HepG2 (cell line): Measurements from ENCODE around the gene RFC1. TPM values are rescaled to one million over a fixed set of nuclear protein-coding genes. Genes with fewer than 3 reads are reported as not detected.

Source experiments
- ATF2 ChIP-seq: sonication (generic); formaldehyde crosslinking; IDR thresholded peaks from 2 replicates; pipeline ENCODE4 v1.4.0; 2020; ENCODE audit warnings: missing genetic modification reagents
- CREB1 ChIP-seq, 2 experiments: fragments of 450-650 bp in 1 of 2; IDR thresholded peaks; 2 replicates each; pipeline ENCODE4 v1.6.1; 2016 to 2017; ENCODE audit warnings: control low read depth in 1 of 2, mild to moderate bottlenecking in 1 of 2, missing compliant biosample characterization in 1 of 2, missing genetic modification characterization in 1 of 2
- FOSL2 ChIP-seq: sonication (generic); formaldehyde crosslinking; IDR thresholded peaks from 2 replicates; pipeline ENCODE4 v1.4.0; 2020; ENCODE audit warnings: missing genetic modification reagents
- GFI1 ChIP-seq: sonication (generic); formaldehyde crosslinking; IDR thresholded peaks from 2 replicates; pipeline ENCODE4 v1.5.0; 2020; ENCODE audit warnings: missing genetic modification reagents, mild to moderate bottlenecking, borderline replicate concordance
- GMEB1 ChIP-seq: sonication (generic); formaldehyde crosslinking; IDR thresholded peaks from 2 replicates; pipeline ENCODE4 v1.5.1; 2020; ENCODE audit warnings: missing genetic modification reagents, mild to moderate bottlenecking, borderline replicate concordance
- GPN1 ChIP-seq: sonication (generic); formaldehyde crosslinking; IDR thresholded peaks from 2 replicates; pipeline ENCODE4 v1.5.1; 2020; ENCODE audit warnings: missing genetic modification reagents, borderline replicate concordance
- GRHL1 ChIP-seq: sonication (generic); formaldehyde crosslinking; conservative IDR thresholded peaks from 2 replicates; pipeline ENCODE4 v1.8.0; 2022; ENCODE audit warnings: missing genetic modification reagents
- HINFP ChIP-seq: sonication (generic); formaldehyde crosslinking; IDR thresholded peaks from 2 replicates; pipeline ENCODE4 v1.4.0; 2020; ENCODE audit warnings: low read depth, mild to moderate bottlenecking, missing genetic modification reagents
- KAT7 ChIP-seq: IDR thresholded peaks from 2 replicates; pipeline ENCODE4 v1.6.1; 2018; ENCODE audit warnings: borderline replicate concordance, missing compliant biosample characterization
- MTF2 ChIP-seq: sonication (generic); formaldehyde crosslinking; IDR thresholded peaks from 2 replicates; pipeline ENCODE4 v1.5.0; 2020; ENCODE audit warnings: missing genetic modification reagents, borderline replicate concordance
- SSRP1 ChIP-seq: IDR thresholded peaks from 2 replicates; pipeline ENCODE4 v1.6.1; 2016; ENCODE audit warnings: control low read depth
- TEF ChIP-seq: sonication (generic); formaldehyde crosslinking; IDR thresholded peaks from 2 replicates; pipeline ENCODE4 v1.5.0; 2020; ENCODE audit warnings: missing genetic modification reagents
- ZBTB33 ChIP-seq: sonication (generic); formaldehyde crosslinking; IDR thresholded peaks from 2 replicates; pipeline ENCODE4 v1.4.0; 2020; ENCODE audit warnings: missing genetic modification reagents
- ZNF138 ChIP-seq: sonication (generic); formaldehyde crosslinking; IDR thresholded peaks from 2 replicates; pipeline ENCODE4 v1.5.0; 2020; ENCODE audit warnings: mild to moderate bottlenecking, low read depth, missing genetic modification reagents
- ZNF430 ChIP-seq: sonication (generic); formaldehyde crosslinking; IDR thresholded peaks from 2 replicates; pipeline ENCODE4 v1.9.0; 2021; ENCODE audit warnings: mild to moderate bottlenecking, missing genetic modification reagents
- ZNF460 ChIP-seq: sonication (generic); formaldehyde crosslinking; IDR thresholded peaks from 2 replicates; pipeline ENCODE4 v1.5.1; 2020; ENCODE audit warnings: missing genetic modification reagents, mild to moderate bottlenecking, borderline replicate concordance
- ZSCAN29 ChIP-seq: sonication (generic); formaldehyde crosslinking; conservative IDR thresholded peaks from 2 replicates; pipeline ENCODE4 v1.4.0; 2020; ENCODE audit warnings: mild to moderate bottlenecking, missing genetic modification reagents
- polyA plus RNA-seq, 8 experiments: library from polyadenylated mRNA; depleted of rRNA in 3 of 8; stranded (reverse) in 7 of 8; unstranded in 1 of 8; fragments of >200 nt; fragmentation: Illumina TruSeq in 4 of 8; extraction: Trizol in 4 of 8; gene quantifications; 2 replicates each; pipeline versions ENCODE4 v1.2.1 to v1.2.3, GENCODE V29; 2011 to 2016; ENCODE audit warnings: low read depth in 4 of 8, missing spikeins in 1 of 8, mixed read lengths in 1 of 8; ENCODE audit not compliant: insufficient read depth in 1 of 8
- total RNA-seq, 5 experiments: library from RNA; depleted of rRNA; stranded (reverse); fragments of >200 nt; fragmentation: Illumina TruSeq; extraction: Trizol; gene quantifications; 2 replicates each; pipeline ENCODE4 v1.2.3, GENCODE V29; 2016; ENCODE audit warnings: low read depth in 1 of 5

RFC1 gene
- total and polyA plus RNA-seq, 2 of the 13 experiments (the other 11 are each of a cell fraction or from before 2014, with no cell fraction given) = 15.9 to 78.8 TPM

GRCh38 chr4:39406763-39407583, 40.8 kb upstream of the RFC1 start, which contains the start of gene KLB (continued):
- TF ChIP-seq GMEB1 (CRISPR knock-in tag) (peak; percentile 37; the same call in 1 of the 2 replicates), GRHL1 (CRISPR knock-in tag) (no peak), KAT7 (peak; percentile 26), ZBTB33 (no peak), GFI1 (CRISPR knock-in tag) (peak; percentile 62), MTF2 (CRISPR knock-in tag) (no peak), ZNF430 (no peak), ZSCAN29 (CRISPR knock-in tag) (no peak), HINFP (CRISPR knock-in tag) (no peak), FOSL2 (CRISPR knock-in tag) (peak; percentile 69), ZNF138 (CRISPR knock-in tag) (no peak), CREB1 (IDR thresholded peaks at IDR 0.05) (peak; percentile 43), CREB1 (CRISPR knock-in tag; IDR thresholded peaks at IDR 0.05) (peak; percentile 76), SSRP1 (CRISPR knock-in tag) (no peak), TEF (CRISPR knock-in tag) (no peak), GPN1 (CRISPR knock-in tag) (no peak), ATF2 (CRISPR knock-in tag) (peak; percentile 82), ZNF460 (CRISPR knock-in tag) (no peak)
